Liver (tissue), 9 donors: Measurements from ENCODE around the gene PTPN2. TPM values are rescaled to one million over a fixed set of nuclear protein-coding genes. Genes with fewer than 3 reads are reported as not detected.

Source experiments
- DNase-seq: peaks from one replicate; pipeline ENCODE4 v3.0.0-alpha.2; 2017; ENCODE audit warnings: low spot score
- H3K27ac ChIP-seq, 2 donors: one replicate each; pipeline ENCODE4 v1.7.0; 2013; ENCODE audit warnings: inconsistent platforms in 2 of 2, low read length in 2 of 2, control low read depth in 1 of 2, low read depth in 1 of 2, mild to moderate bottlenecking in 1 of 2
- H3K27me3 ChIP-seq, 4 donors: one replicate each; pipeline versions ENCODE4 v1.6.1 to v1.7.0; 2013; ENCODE audit warnings: low read length in 3 of 4, inconsistent platforms in 1 of 4, mild to moderate bottlenecking in 1 of 4, moderate library complexity in 1 of 4; ENCODE audit not compliant: control insufficient read depth in 4 of 4, insufficient read depth in 4 of 4
- H3K36me3 ChIP-seq, 4 donors: one replicate each; pipeline versions ENCODE4 v1.6.1 to v1.7.0; 2013; ENCODE audit warnings: low read length in 3 of 4, mild to moderate bottlenecking in 3 of 4, low read depth in 1 of 4, moderate library complexity in 1 of 4; ENCODE audit not compliant: control insufficient read depth in 4 of 4, insufficient read depth in 3 of 4
- H3K4me1 ChIP-seq, 4 donors: one replicate each; pipeline versions ENCODE4 v1.6.1 to v1.7.0; 2013; ENCODE audit warnings: low read length in 3 of 4, mild to moderate bottlenecking in 3 of 4, moderate library complexity in 1 of 4; ENCODE audit not compliant: control insufficient read depth in 4 of 4, insufficient read depth in 4 of 4
- H3K4me3 ChIP-seq, 3 donors: one replicate each; pipeline versions ENCODE4 v1.6.1 to v1.7.0; 2013; ENCODE audit warnings: low read length in 3 of 3, control low read depth in 1 of 3, low read depth in 1 of 3, mild to moderate bottlenecking in 1 of 3
- H3K9ac ChIP-seq, 2 donors: one replicate each; pipeline ENCODE4 v1.7.0; 2013; ENCODE audit warnings: low read length in 2 of 2, mild to moderate bottlenecking in 2 of 2, moderate library complexity in 2 of 2, control low read depth in 1 of 2, low read depth in 1 of 2
- H3K9me3 ChIP-seq, 4 donors: one replicate each; pipeline versions ENCODE4 v1.6.1 to v1.7.0; 2013; ENCODE audit warnings: low read length in 3 of 4; ENCODE audit not compliant: control insufficient read depth in 4 of 4
- CTCF ChIP-seq: fragments of 150-350 bp; IDR thresholded peaks from 2 replicates; pipeline ENCODE4 v1.5.1; 2017; ENCODE audit warnings: improper control_type of control experiment, low read depth, low read length; ENCODE audit not compliant: missing input control
- EGR1 ChIP-seq, 2 donors: IDR thresholded peaks; 2 replicates each; pipeline ENCODE4 v1.6.1; 2016 to 2018; ENCODE audit warnings: antibody characterized with exemption in 2 of 2, low read depth in 2 of 2
- FOXA1 ChIP-seq: IDR thresholded peaks from 2 replicates; pipeline ENCODE4 v1.6.1; 2016; ENCODE audit warnings: antibody characterized with exemption
- FOXA2 ChIP-seq: IDR thresholded peaks from 2 replicates; pipeline ENCODE4 v1.6.1; 2016; ENCODE audit warnings: antibody characterized with exemption
- HNF4A ChIP-seq, 2 donors: conservative IDR thresholded peaks; 2 replicates each; pipeline ENCODE4 v1.6.1; 2016; ENCODE audit warnings: antibody characterized with exemption in 2 of 2, mild to moderate bottlenecking in 2 of 2
- JUND ChIP-seq, 2 donors: IDR thresholded peaks; 2 replicates each; pipeline ENCODE4 v1.6.1; 2016; ENCODE audit warnings: antibody characterized with exemption in 2 of 2
- NR2F2 ChIP-seq: IDR thresholded peaks from 2 replicates; pipeline ENCODE4 v1.6.1; 2016; ENCODE audit warnings: antibody characterized with exemption
- RAD21 ChIP-seq, 2 donors: IDR thresholded peaks; 2 replicates each; pipeline ENCODE4 v1.6.1; 2016; ENCODE audit warnings: antibody characterized with exemption in 2 of 2, mild to moderate bottlenecking in 2 of 2
- REST ChIP-seq: IDR thresholded peaks from 2 replicates; pipeline ENCODE4 v1.6.1; 2016; ENCODE audit warnings: antibody characterized with exemption, mild to moderate bottlenecking
- SP1 ChIP-seq: IDR thresholded peaks from 2 replicates; pipeline ENCODE4 v1.6.1; 2018; ENCODE audit warnings: antibody characterized with exemption, mild to moderate bottlenecking
- TAF1 ChIP-seq: conservative IDR thresholded peaks from 2 replicates; pipeline ENCODE4 v1.6.1; 2016; ENCODE audit warnings: antibody characterized with exemption, mild to moderate bottlenecking
- YY1 ChIP-seq: IDR thresholded peaks from 2 replicates; pipeline ENCODE4 v1.6.1; 2016; ENCODE audit warnings: antibody characterized with exemption, mild to moderate bottlenecking
- WGBS: extraction: QIAGEN DNeasy Blood & Tissue Kit; methylation state at CpG from one replicate; pipeline ENCODE4 v1.1.7; 2013; 5-methylcytosine and 5-hydroxymethylcytosine counted together
- polyA plus RNA-seq, 2 donors: library from polyadenylated mRNA; stranded (reverse) in 1 of 2; unstranded in 1 of 2; fragments of 200-250 nt in 1 of 2; fragments of >200 nt in 1 of 2; fragmentation: Nextera tagmentation in 1 of 2; extraction: Ambion mirVana in 1 of 2; gene quantifications; one replicate each; pipeline versions ENCODE4 v1.2.1 to v1.2.3, GENCODE V29; 2013 to 2015
- total RNA-seq, 2 donors: library from RNA; depleted of rRNA; stranded (reverse); fragments of >200 nt; gene quantifications; one replicate each; pipeline ENCODE4 v1.2.3, GENCODE V29; 2014
- TF ChIP-seq, protein P1 (sequence below): IDR thresholded peaks from 2 replicates; pipeline ENCODE4 v1.6.1; 2016; ENCODE audit warnings: antibody characterized with exemption
- TF ChIP-seq, protein P2 (sequence below): IDR thresholded peaks from 2 replicates; pipeline ENCODE4 v1.6.1; 2016; ENCODE audit warnings: antibody characterized with exemption
- donor health status: healthy.
- donor health status: healthy.
- donor health status: healthy.
- donor health status: healthy.
- donor health status: healthy.

PTPN2 gene
- total and polyA plus RNA-seq, 4 donors: 9.2 to 21.2 (median 14.9) TPM

DNA sequence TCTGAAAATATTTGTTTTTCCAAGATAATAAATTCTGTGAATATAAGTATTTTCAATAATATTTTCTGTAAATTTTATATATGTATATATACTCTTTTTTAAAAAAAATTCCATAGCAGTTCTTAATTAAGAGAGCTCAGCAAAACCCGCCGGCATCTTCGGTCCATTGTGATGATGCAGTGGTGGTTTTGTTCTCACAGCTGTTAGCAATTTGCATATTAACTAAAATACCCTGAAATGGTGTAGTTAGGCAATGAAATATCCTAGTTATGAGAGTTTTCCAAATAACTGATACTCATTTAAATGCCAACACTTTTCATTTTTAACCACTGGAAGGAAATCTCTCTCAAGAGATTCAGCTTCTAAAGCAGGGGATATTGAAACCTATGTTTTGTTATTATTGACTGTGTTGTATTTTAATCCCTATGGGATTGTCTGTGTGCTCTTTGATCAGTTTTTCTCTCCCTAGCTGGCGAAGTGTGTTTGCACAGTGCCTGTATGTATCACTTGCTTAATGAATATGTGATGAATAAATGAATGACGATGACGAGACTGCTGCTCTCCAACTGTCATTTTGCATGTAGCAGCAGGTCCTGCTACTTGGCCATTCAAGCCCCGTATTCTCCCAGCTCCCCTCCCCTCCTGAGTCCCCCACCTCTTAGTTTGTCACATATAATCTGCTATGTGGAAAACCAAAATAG, 138.8 kb downstream of the PTPN2 start:
- H3K9me3 ChIP-seq: no peaks in the 10 kb centered on the region
- H3K36me3 ChIP-seq: no peaks in the 10 kb centered on the region
- no peak overlapping the region for H3K9ac ChIP-seq
- DNase-seq: no peak
- H3K27ac ChIP-seq: no peak overlapping the region
- H3K4me1 ChIP-seq: no peaks in the 10 kb centered on the region
- H3K4me3 ChIP-seq: no peak overlapping the region
- TF ChIP-seq REST (no peak), RAD21 (IDR thresholded peaks at IDR 0.05) (no peak), YY1 (no peak), EGR1 (IDR thresholded peaks at IDR 0.05; ENCODE audit: low read depth in 2 of 2) (no peak), NR2F2 (no peak), HNF4A (conservative IDR thresholded peaks at IDR 0.05) (no peak), CTCF (no peak), FOXA1 (no peak)
- TF ChIP-seq, protein P1, sequence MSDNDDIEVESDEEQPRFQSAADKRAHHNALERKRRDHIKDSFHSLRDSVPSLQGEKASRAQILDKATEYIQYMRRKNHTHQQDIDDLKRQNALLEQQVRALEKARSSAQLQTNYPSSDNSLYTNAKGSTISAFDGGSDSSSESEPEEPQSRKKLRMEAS: no peak
- TF ChIP-seq, protein P2, sequence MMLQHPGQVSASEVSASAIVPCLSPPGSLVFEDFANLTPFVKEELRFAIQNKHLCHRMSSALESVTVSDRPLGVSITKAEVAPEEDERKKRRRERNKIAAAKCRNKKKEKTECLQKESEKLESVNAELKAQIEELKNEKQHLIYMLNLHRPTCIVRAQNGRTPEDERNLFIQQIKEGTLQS: no peak
- no peaks in the 10 kb centered on the region for H3K27me3 ChIP-seq
- 90% methylated on average over 7 of the region's 7 CpGs for WGBS

GRCh38 chr18:12744103-12744502, 139.9 kb downstream of the PTPN2 start:
- H3K9ac ChIP-seq: no peak overlapping the region
- no peak overlapping the region for H3K27ac ChIP-seq
- no peak for DNase-seq
- H3K27me3 ChIP-seq: no peaks in the 10 kb centered on the region
- no peaks in the 10 kb centered on the region for H3K36me3 ChIP-seq
- no peaks in the 10 kb centered on the region for H3K9me3 ChIP-seq
- TF ChIP-seq YY1 (no peak), SP1 (no peak), TAF1 (no peak), EGR1 (IDR thresholded peaks at IDR 0.05; ENCODE audit: low read depth in 2 of 2) (no peak), FOXA2 (no peak), RAD21 (IDR thresholded peaks at IDR 0.05) (peak; percentile 92 to 93), JUND (IDR thresholded peaks at IDR 0.05) (no peak), CTCF (peak; percentile 62)
- TF ChIP-seq, protein P1: no peak
- H3K4me1 ChIP-seq: no peaks in the 10 kb centered on the region
- H3K4me3 ChIP-seq: no peak overlapping the region
- WGBS: 2% methylated on average over 2 of the region's 2 CpGs
